Midbrain (tissue), 1 donor: Measurements from ENCODE around the gene FNDC3B.

Source experiments
- DNase-seq: peaks from one replicate; lab custom pipeline; 2025; lab: John Stamatoyannopoulos, UW

The FNDC3B gene

GRCh38 chr3:172150913-172151650 is 111.7 kb downstream of the FNDC3B start:
- no peak for DNase-seq

DNA sequence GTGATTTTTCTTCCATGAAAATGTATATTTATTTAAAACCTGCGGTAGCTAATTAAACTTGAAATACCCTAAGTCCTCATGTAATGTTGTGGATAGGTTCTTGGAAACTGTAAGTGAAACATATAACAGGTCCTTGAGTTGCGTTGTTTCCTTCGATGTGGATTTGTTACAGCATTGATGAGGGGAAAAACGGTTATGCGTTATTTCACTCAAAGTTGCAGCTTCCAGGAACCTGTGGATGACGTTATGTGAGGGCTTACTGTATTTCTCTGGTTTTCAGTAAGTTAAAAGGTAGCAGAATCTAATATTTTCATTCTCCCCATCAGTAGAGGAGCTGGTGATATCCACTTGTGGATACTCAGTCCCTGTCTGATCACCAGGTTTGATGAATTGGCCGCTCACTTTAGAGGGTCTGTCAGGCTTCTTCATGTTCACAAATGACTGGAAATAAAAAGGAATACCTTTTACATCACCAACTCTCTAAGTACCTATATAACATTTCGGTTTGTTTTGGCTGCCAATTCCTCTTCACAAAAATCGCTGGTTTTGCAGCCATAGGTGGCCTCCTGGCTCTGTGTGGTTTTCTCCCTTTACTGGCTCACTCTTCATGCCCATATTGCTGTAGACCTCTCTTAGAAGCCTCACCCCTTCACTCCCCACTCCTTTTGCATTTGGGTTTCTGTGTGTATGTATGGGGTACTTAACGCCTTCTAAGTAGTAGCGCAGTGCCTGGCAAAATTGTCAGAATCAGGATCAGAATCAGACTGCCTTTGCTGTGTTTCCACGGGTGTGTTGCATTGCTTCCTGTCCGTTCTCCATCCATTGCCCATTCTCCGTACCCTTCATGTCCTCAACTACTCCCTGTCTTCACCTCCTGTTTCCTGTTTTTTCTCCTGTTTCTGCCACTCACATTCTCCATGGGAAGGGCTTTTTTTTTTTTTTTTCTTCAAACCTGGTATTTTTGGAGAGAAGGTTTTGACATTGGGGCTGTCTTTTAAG is 112.6 kb downstream of the FNDC3B start:
- no peak for DNase-seq

GRCh38 chr3:172152874-172153273 is 113.5 kb downstream of the FNDC3B start:
- no peak for DNase-seq

GRCh38 chr3:172153335-172153861 is 114.0 kb downstream of the FNDC3B start:
- DNase-seq: peak; percentile 36

- DNase-seq: no peak
These were observed 115.6 kb downstream of the FNDC3B start for GRCh38 chr3:172154768-172155664.

DNA sequence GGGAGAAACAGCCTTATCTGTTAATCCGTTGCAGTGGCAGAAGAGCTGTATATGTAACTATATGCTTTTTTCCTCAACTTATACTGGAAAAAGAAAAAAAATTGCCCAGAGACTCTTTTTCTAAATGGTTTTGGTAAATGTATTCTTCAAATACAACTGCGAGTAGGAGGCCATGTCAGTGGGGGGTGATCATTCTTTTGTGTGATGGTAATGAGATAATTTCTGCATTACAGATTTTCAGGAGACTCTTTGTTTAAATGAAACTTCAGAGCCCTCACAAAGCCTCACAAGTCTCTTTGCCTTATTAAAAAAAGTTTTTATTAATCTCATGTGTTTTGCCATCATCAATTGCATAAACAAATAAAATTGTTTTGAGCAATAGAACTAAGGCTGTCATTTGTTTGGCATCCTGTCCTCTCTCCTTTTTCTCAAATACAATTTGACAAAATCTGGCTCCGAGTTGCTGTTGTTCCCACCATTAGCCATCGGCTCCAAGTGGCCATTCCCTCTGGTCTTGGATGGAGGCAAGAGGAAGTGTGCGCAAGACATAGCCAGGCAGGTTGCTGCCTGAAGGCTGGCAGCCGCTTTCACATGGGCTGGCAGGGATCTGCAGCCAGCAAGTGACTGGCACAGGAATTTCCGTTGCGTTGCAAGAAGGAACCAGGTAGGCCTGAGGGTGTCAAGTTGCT is 116.7 kb downstream of the FNDC3B start:
- no peak for DNase-seq

GRCh38 chr3:172156586-172156955 is 117.2 kb downstream of the FNDC3B start:
- no peak for DNase-seq

GRCh38 chr3:172157564-172158258 is 118.3 kb downstream of the FNDC3B start:
- DNase-seq: no peak

GRCh38 chr3:172158741-172159140 is 119.4 kb downstream of the FNDC3B start:
- no peak for DNase-seq

DNA sequence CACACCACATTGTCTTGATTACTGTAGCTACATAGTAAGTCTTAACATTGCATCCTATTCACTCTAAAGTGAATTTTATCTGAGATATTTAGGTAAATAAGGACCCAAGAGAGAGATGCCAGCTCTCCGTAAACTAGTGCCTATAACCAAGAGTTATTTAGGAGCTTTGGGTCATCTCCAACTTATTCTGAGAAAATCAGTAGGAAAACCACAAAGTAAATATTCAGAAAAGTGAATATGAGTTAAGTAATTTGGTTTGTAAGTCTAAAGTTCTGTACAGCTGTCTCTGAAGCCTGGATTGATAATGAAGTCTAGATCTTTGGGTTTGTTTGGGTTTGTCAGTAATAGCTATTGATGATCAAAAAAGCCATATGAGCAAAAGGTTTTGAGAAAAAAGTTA is 120.0 kb downstream of the FNDC3B start:
- no peak for DNase-seq

- DNase-seq: no peak
These were observed 120.7 kb downstream of the FNDC3B start for GRCh38 chr3:172159962-172160538.

- no peak for DNase-seq
These were observed 121.9 kb downstream of the FNDC3B start for GRCh38 chr3:172161133-172161789.

DNA sequence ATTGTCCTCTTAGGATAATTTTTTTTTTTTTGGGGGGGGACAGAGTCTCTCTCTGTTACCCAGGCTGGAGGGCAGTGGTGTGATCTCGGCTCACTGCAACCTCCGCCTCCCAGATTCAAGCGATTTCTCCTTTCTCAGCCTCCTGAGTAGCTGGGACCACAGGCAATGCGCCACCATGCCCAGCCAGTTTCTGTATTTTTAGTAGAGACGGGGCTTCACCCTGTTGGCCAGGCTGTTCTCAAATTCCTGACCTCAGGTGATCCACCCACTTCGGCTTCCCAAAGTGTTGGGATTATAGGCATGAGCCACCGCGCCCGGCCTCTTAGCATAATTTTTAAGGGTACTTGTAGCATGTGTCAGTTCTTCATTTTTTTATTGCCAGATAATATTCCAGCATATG is 122.6 kb downstream of the FNDC3B start:
- no peak for DNase-seq

DNA sequence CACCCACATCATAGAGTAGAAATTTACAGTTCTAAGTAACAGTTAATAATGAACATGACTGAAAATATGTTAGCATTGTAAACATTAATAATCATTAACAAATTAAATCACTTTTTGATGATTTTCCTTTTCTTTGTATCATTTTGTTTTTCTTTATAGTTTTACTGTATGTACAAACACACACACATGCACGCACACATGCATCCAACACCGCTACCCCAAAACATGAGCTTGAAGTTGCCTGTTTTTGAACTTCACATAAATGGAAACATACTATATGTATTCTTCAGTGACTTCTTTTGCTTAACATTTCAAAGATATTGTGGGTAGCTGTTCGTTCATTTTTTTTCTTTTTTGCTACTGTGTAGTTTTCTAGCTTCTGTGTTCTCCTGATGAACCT is 123.9 kb downstream of the FNDC3B start:
- no peak for DNase-seq

- DNase-seq: no peak
These were observed 125.4 kb downstream of the FNDC3B start for GRCh38 chr3:172164620-172165362.

DNA sequence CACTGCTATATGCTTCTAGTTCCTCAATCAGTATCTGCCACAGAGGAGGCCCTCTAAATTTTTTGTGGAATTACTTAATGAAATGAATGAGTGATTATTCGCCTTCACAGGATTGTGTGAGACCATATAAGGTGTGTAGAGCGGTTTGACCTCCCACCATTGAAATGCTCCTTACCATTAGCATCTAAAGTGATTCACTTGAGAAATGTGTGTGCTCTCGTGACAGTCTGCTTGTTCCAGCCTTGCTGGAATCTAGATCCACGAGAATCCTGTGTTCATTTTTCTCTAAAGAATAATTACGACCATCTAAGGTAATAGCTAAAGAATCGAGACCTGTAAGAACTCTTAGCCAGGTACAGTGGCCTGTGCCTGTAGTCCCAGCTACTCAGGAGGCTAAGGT is 126.9 kb downstream of the FNDC3B start:
- DNase-seq: no peak

- no peak for DNase-seq
These were observed 127.5 kb downstream of the FNDC3B start for GRCh38 chr3:172166890-172167289.

GRCh38 chr3:172167892-172168648 is 128.7 kb downstream of the FNDC3B start:
- DNase-seq: no peak
